KOPT-K1 (cell line): ENCODE measurements around the gene LDAF1.
"Not testable (repeated sequence)": the region's sequence is repeated elsewhere in the genome, so short reads cannot be mapped to it uniquely, and the experiment has no call there.

Experiments used
- H3K27ac ChIP-seq: fragments of 200-600 bp; sonication (generic); 2 replicates; pipeline ENCODE4 v1.5.1; 2016; ENCODE audit warnings: antibody characterized with exemption, mild to moderate bottlenecking, low read depth, low read length; ENCODE audit not compliant: poor library complexity, severe bottlenecking
- H3K36me3 ChIP-seq: fragments of 200-600 bp; sonication (generic); 2 replicates; pipeline ENCODE4 v1.5.1; 2017; ENCODE audit warnings: antibody characterized with exemption, mild to moderate bottlenecking, low read length, moderate library complexity; ENCODE audit not compliant: insufficient read depth
- H3K9me3 ChIP-seq: fragments of 200-600 bp; sonication (generic); 2 replicates; pipeline ENCODE4 v1.5.1; 2017; ENCODE audit warnings: antibody characterized with exemption, low read length, mild to moderate bottlenecking; ENCODE audit not compliant: insufficient read depth, poor library complexity, severe bottlenecking

Gene LDAF1

GRCh38 chr16:21156011-21156410 lies 2.5 kb upstream of the LDAF1 start:
- not testable (repeated sequence) for H3K27ac ChIP-seq, H3K9me3 ChIP-seq, H3K36me3 ChIP-seq

- H3K9me3 ChIP-seq: no peaks in the 10 kb centered on the region
- H3K27ac ChIP-seq: no peak overlapping the region
- H3K36me3 ChIP-seq: peaks cover 6% of the 10 kb centered on the region; the same call in 1 of the 2 replicates
Observed at GRCh38 chr16:21156767-21157467, 1.6 kb upstream of the LDAF1 start.

- peaks cover 6% of the 10 kb centered on the region; the same call in 1 of the 2 replicates for H3K36me3 ChIP-seq
- H3K27ac ChIP-seq: no peak overlapping the region
- H3K9me3 ChIP-seq: no peaks in the 10 kb centered on the region
Observed at GRCh38 chr16:21157632-21158031, 842 bp upstream of the LDAF1 start.

- no peak overlapping the region for H3K27ac ChIP-seq
- H3K36me3 ChIP-seq: peaks cover 6% of the 10 kb centered on the region; the same call in 1 of the 2 replicates
- no peaks in the 10 kb centered on the region for H3K9me3 ChIP-seq
Observed at GRCh38 chr16:21159281-21159951, 942 bp downstream of the LDAF1 start.

GRCh38 chr16:21160276-21160675 lies 1.8 kb downstream of the LDAF1 start:
- Histone ChIP-seq H3K9me3 (no peaks in the 10 kb centered on the region), H3K27ac (no peak overlapping the region), H3K36me3 (peaks cover 6% of the 10 kb centered on the region; the same call in 1 of the 2 replicates)

- peaks cover 6% of the 10 kb centered on the region; the same call in 1 of the 2 replicates for H3K36me3 ChIP-seq
- no peak overlapping the region for H3K27ac ChIP-seq
- H3K9me3 ChIP-seq: no peaks in the 10 kb centered on the region
Observed at GRCh38 chr16:21161211-21161610, 2.7 kb downstream of the LDAF1 start.

GRCh38 chr16:21162661-21163151 lies 4.2 kb downstream of the LDAF1 start:
- Histone ChIP-seq H3K27ac (no peak overlapping the region), H3K36me3 (peaks cover 6% of the 10 kb centered on the region; the same call in 1 of the 2 replicates)

GRCh38 chr16:21163576-21163975 lies 5.1 kb downstream of the LDAF1 start:
- Histone ChIP-seq H3K27ac (no peak overlapping the region), H3K9me3 (no peaks in the 10 kb centered on the region), H3K36me3 (peaks cover 6% of the 10 kb centered on the region; the same call in 1 of the 2 replicates)

More at GRCh38 chr16:21162661-21163151, 4.2 kb downstream of the LDAF1 start:
- no peaks in the 10 kb centered on the region for H3K9me3 ChIP-seq

GRCh38 chr16:21164521-21165168 lies 6.2 kb downstream of the LDAF1 start:
- Histone ChIP-seq H3K27ac (no peak overlapping the region), H3K36me3 (peaks cover 6% of the 10 kb centered on the region; the same call in 1 of the 2 replicates), H3K9me3 (no peaks in the 10 kb centered on the region)

- H3K27ac ChIP-seq: no peak overlapping the region
Observed at GRCh38 chr16:21166561-21166961, 8.1 kb downstream of the LDAF1 start.

GRCh38 chr16:21167360-21167759 lies 8.9 kb downstream of the LDAF1 start:
- H3K27ac ChIP-seq: no peak overlapping the region
- no peaks in the 10 kb centered on the region for H3K9me3 ChIP-seq
- H3K36me3 ChIP-seq: peaks cover 14% of the 10 kb centered on the region; the same call in 1 of the 2 replicates

More at GRCh38 chr16:21166561-21166961, 8.1 kb downstream of the LDAF1 start:
- H3K9me3 ChIP-seq: no peaks in the 10 kb centered on the region
- peaks cover 14% of the 10 kb centered on the region; the same call in 1 of the 2 replicates for H3K36me3 ChIP-seq

GRCh38 chr16:21167929-21168602 lies 9.6 kb downstream of the LDAF1 start:
- peaks cover 14% of the 10 kb centered on the region; the same call in 1 of the 2 replicates for H3K36me3 ChIP-seq
- H3K27ac ChIP-seq: no peak overlapping the region
- no peaks in the 10 kb centered on the region for H3K9me3 ChIP-seq

- Histone ChIP-seq H3K9me3 (no peaks in the 10 kb centered on the region), H3K36me3 (peaks cover 17% of the 10 kb centered on the region; the same call in 1 of the 2 replicates), H3K27ac (no peak overlapping the region)
Observed at GRCh38 chr16:21169249-21169981, 10.9 kb downstream of the LDAF1 start.

- not testable (repeated sequence) for H3K27ac ChIP-seq
- peaks cover 19% of the 10 kb centered on the region; the same call in 1 of the 2 replicates for H3K36me3 ChIP-seq
Observed at GRCh38 chr16:21170116-21170515, 11.6 kb downstream of the LDAF1 start.

More at GRCh38 chr16:21170116-21170515, 11.6 kb downstream of the LDAF1 start:
- not testable (repeated sequence) for H3K9me3 ChIP-seq
